Fibroblast of lung (primary cell): ENCODE data around the gene MTRFR. TPM values are rescaled to one million over a fixed set of nuclear protein-coding genes. Genes with fewer than 3 reads are reported as not detected.

Experiments
- DNase-seq, 2 donors: peaks; one replicate each; pipeline versions ENCODE4 v3.0.0 to v3.0.0-alpha.2; 2010; ENCODE audit warnings: low read depth in 2 of 2
- H2AFZ ChIP-seq: 2 replicates; pipeline ENCODE4 v1.5.1; 2012; ENCODE audit warnings: low read length, control low read depth, inconsistent platforms
- H3K27ac ChIP-seq: 2 replicates; pipeline ENCODE4 v1.5.1; 2011; ENCODE audit warnings: low read length, control low read depth; ENCODE audit not compliant: insufficient read depth
- H3K27me3 ChIP-seq: 2 replicates; pipeline ENCODE4 v1.5.1; 2011; ENCODE audit warnings: mild to moderate bottlenecking, low read length; ENCODE audit not compliant: control insufficient read depth, insufficient read depth
- H3K36me3 ChIP-seq: 2 replicates; pipeline ENCODE4 v1.5.1; 2011; ENCODE audit warnings: low read length; ENCODE audit not compliant: control insufficient read depth, insufficient read depth
- H3K4me1 ChIP-seq: 2 replicates; pipeline ENCODE4 v1.5.1; 2011; ENCODE audit warnings: low read length; ENCODE audit not compliant: control insufficient read depth, insufficient read depth; ENCODE audit errors: extremely low read depth
- H3K4me2 ChIP-seq: 2 replicates; pipeline ENCODE4 v1.5.1; 2011; ENCODE audit warnings: low read length, control low read depth; ENCODE audit not compliant: insufficient read depth; ENCODE audit errors: extremely low read depth
- H3K4me3 ChIP-seq, 4 experiments: fragments of 200-600 bp in 1 of 4; sonication (generic) in 1 of 4; replicated peaks in 1 of 4; 2 replicates each; pipeline ENCODE4 v1.5.1; 2011 to 2016; ENCODE audit warnings: low read length in 4 of 4, low read depth in 3 of 4, mild to moderate bottlenecking in 3 of 4, control low read depth in 2 of 4, inconsistent platforms in 1 of 4, mixed read lengths in 1 of 4; ENCODE audit not compliant: insufficient read depth in 1 of 4; ENCODE audit errors: control extremely low read depth in 1 of 4
- H3K79me2 ChIP-seq: 2 replicates; pipeline ENCODE4 v1.5.1; 2012; ENCODE audit warnings: mild to moderate bottlenecking, low read length, inconsistent platforms; ENCODE audit not compliant: control insufficient read depth, insufficient read depth
- H3K9ac ChIP-seq: 2 replicates; pipeline ENCODE4 v1.5.1; 2011; ENCODE audit warnings: mild to moderate bottlenecking, low read length, control low read depth; ENCODE audit not compliant: insufficient read depth
- H3K9me3 ChIP-seq: 2 replicates; pipeline ENCODE4 v1.5.1; 2012; ENCODE audit warnings: low read depth, low read length; ENCODE audit not compliant: control insufficient read depth, insufficient read depth
- H4K20me1 ChIP-seq: 2 replicates; pipeline ENCODE4 v1.5.1; 2011; ENCODE audit warnings: low read length; ENCODE audit not compliant: control insufficient read depth, insufficient read depth; ENCODE audit errors: extremely low read depth
- CTCF ChIP-seq, 2 donors: IDR thresholded peaks in 1 of 2; conservative IDR thresholded peaks in 1 of 2; 1 replicate in 1 of 2; 2 replicates in 1 of 2; pipeline ENCODE4 v1.5.1; 2011 to 2012; ENCODE audit warnings: low read length in 2 of 2, control low read depth in 1 of 2, inconsistent platforms in 1 of 2, low read depth in 1 of 2, mild to moderate bottlenecking in 1 of 2
- EZH2 ChIP-seq: IDR thresholded peaks from 2 replicates; pipeline ENCODE4 v1.5.1; 2012; ENCODE audit warnings: low read length, control low read depth, mild to moderate bottlenecking; ENCODE audit errors: missing control alignments
- polyA plus RNA-seq, 2 donors: library from polyadenylated mRNA; depleted of rRNA in 1 of 2; stranded (reverse) in 1 of 2; unstranded in 1 of 2; fragments of >200 nt; gene quantifications; 2 replicates each; pipeline ENCODE4 v1.2.1, GENCODE V29; 2011 to 2012; ENCODE audit warnings: missing spikeins in 1 of 2
- total RNA-seq: library from RNA; depleted of rRNA; stranded (reverse); fragments of >200 nt; gene quantifications from 2 replicates; pipeline ENCODE4 v1.2.1, GENCODE V29; 2014

MTRFR gene
- total and polyA plus RNA-seq, 2 donors (not counting 1 experiment from before 2014, with no cell fraction given), result 10.4 to 17.5 TPM

GRCh38 chr12:123280971-123281370, 47.7 kb downstream of the MTRFR start:
- H3K27ac ChIP-seq, result no peak overlapping the region
- H3K27me3 ChIP-seq, result no peaks in the 10 kb centered on the region
- no peak overlapping the region for H3K9ac ChIP-seq
- H3K9me3 ChIP-seq, result no peaks in the 10 kb centered on the region
- DNase-seq, result no peak
- H3K79me2 ChIP-seq, result no peaks in the 10 kb centered on the region
- H3K4me3 ChIP-seq, result no peak overlapping the region
- H3K36me3 ChIP-seq, result no peaks in the 10 kb centered on the region
- H2AFZ ChIP-seq, result no peak overlapping the region
- TF ChIP-seq CTCF (conservative IDR thresholded peaks at IDR 0.05 in 1 of 2, IDR thresholded peaks at IDR 0.05 in 1 of 2; ENCODE audit: low read depth in 1 of 2, low read length in 2 of 2), result no peak
- no peak for TF ChIP-seq EZH2
- no peaks in the 10 kb centered on the region for H3K4me1 ChIP-seq
- H3K4me2 ChIP-seq, result no peak overlapping the region
- no peaks in the 10 kb centered on the region for H4K20me1 ChIP-seq

- Histone ChIP-seq H3K4me3 (no peak overlapping the region), H4K20me1 (no peaks in the 10 kb centered on the region), H3K4me1 (no peaks in the 10 kb centered on the region), H3K36me3 (no peaks in the 10 kb centered on the region), H3K9me3 (no peaks in the 10 kb centered on the region), H3K79me2 (no peaks in the 10 kb centered on the region), H3K27me3 (no peaks in the 10 kb centered on the region), H3K9ac (no peak overlapping the region), H3K4me2 (no peak overlapping the region), H3K27ac (no peak overlapping the region), H2AFZ (no peak overlapping the region)
- no peak for TF ChIP-seq CTCF (conservative IDR thresholded peaks at IDR 0.05 in 1 of 2, IDR thresholded peaks at IDR 0.05 in 1 of 2; ENCODE audit: low read depth in 1 of 2, low read length in 2 of 2)
- no peak for TF ChIP-seq EZH2
- no peak for DNase-seq
Measured at GRCh38 chr12:123282111-123282510, 48.9 kb downstream of the MTRFR start.

GRCh38 chr12:123283461-123283860, 50.2 kb downstream of the MTRFR start:
- Histone ChIP-seq H3K36me3 (no peaks in the 10 kb centered on the region), H3K79me2 (no peaks in the 10 kb centered on the region), H3K27me3 (no peaks in the 10 kb centered on the region), H3K9ac (no peak overlapping the region), H3K9me3 (no peaks in the 10 kb centered on the region), H2AFZ (no peak overlapping the region), H3K4me2 (no peak overlapping the region), H3K4me1 (no peaks in the 10 kb centered on the region), H3K4me3 (no peak overlapping the region), H4K20me1 (no peaks in the 10 kb centered on the region), H3K27ac (no peak overlapping the region)
- no peak for DNase-seq
- TF ChIP-seq CTCF (conservative IDR thresholded peaks at IDR 0.05 in 1 of 2, IDR thresholded peaks at IDR 0.05 in 1 of 2; ENCODE audit: low read depth in 1 of 2, low read length in 2 of 2) (no peak), EZH2 (no peak)
